Activated naive CD4-positive, alpha-beta T cell treated with anti-CD3 and anti-CD28 coated beads for 36 hours (primary cell): Measurements from ENCODE around the gene SPACA6. TPM values are rescaled to one million over a fixed set of nuclear protein-coding genes. Genes with fewer than 3 reads are reported as not detected.
"Not testable (repeated sequence)": the region's sequence is repeated elsewhere in the genome, so short reads cannot be mapped to it uniquely, and the experiment has no call there.

Experiments
- CTCF ChIA-PET: fragments of 350-600 bp; sonication (Branson Sonifier 250); formaldehyde crosslinking; loops from one replicate; lab custom pipeline; 2021; ENCODE audit warnings: antibody characterized with exemption; lab: Charles Lee
- DNase-seq: peaks from one replicate; pipeline ENCODE4 v3.0.0-alpha.2; 2020
- H3K27ac Mint-ChIP-seq: one replicate; pipeline ENCODE4 v1.8.0; 2021; ENCODE audit warnings: mild to moderate bottlenecking, mixed read lengths
- H3K27me3 Mint-ChIP-seq: one replicate; pipeline ENCODE4 v1.8.0; 2021; ENCODE audit warnings: low read depth, mixed read lengths
- H3K36me3 Mint-ChIP-seq: one replicate; pipeline ENCODE4 v1.8.0; 2021; ENCODE audit warnings: low read depth, mixed read lengths
- H3K4me1 Mint-ChIP-seq: one replicate; pipeline ENCODE4 v1.8.0; 2021; ENCODE audit warnings: low read depth, mixed read lengths
- H3K4me3 Mint-ChIP-seq: one replicate; pipeline ENCODE4 v1.8.0; 2021; ENCODE audit warnings: mild to moderate bottlenecking, moderate library complexity, mixed read lengths
- H3K9me3 Mint-ChIP-seq: one replicate; pipeline ENCODE4 v1.8.0; 2021; ENCODE audit warnings: mixed read lengths
- intact Hi-C: fragments of 100-400 bp; cut with micrococcal nuclease; formaldehyde crosslinking; loops from one replicate; pipeline ENCODE4 v1.15.1; 2023
- total RNA-seq, 2 experiments: library from RNA; stranded (reverse); gene quantifications; one replicate each; pipeline ENCODE4 v1.2.3, GENCODE V29; 2021

The SPACA6 gene
- total RNA-seq, 2 experiments from 2014 or later = 5.8 to 6.6 TPM

GRCh38 chr19:51664997-51665396 is 28.1 kb upstream of the SPACA6 start:
- H3K4me3 Mint-ChIP-seq = no peak overlapping the region
- H3K4me1 Mint-ChIP-seq = peaks cover 10% of the 10 kb centered on the region
- peaks cover 16% of the 10 kb centered on the region for H3K27me3 Mint-ChIP-seq
- CTCF ChIA-PET = no interaction called here
- H3K36me3 Mint-ChIP-seq = no peaks in the 10 kb centered on the region
- DNase-seq = no peak
- H3K27ac Mint-ChIP-seq = no peak overlapping the region
- intact Hi-C loops = loop anchor here (5.0 kb wide), 1 partner anchor 112 kb away; no protein-coding TSS in a partner anchor
- H3K9me3 Mint-ChIP-seq = no peaks in the 10 kb centered on the region

GRCh38 chr19:51668216-51668615 is 24.9 kb upstream of the SPACA6 start:
- CTCF ChIA-PET = interaction anchor here (1.3 kb wide), 1 partner anchor 11 kb away, joined by 8 read pairs; no protein-coding TSS in a partner anchor
- Mint-ChIP-seq H3K27ac (no peak overlapping the region), H3K36me3 (no peaks in the 10 kb centered on the region), H3K4me1 (peaks cover 10% of the 10 kb centered on the region), H3K9me3 (no peaks in the 10 kb centered on the region), H3K27me3 (peaks cover 10% of the 10 kb centered on the region), H3K4me3 (no peak overlapping the region)
- intact Hi-C loops = no loop called here
- DNase-seq = no peak

GRCh38 chr19:51675911-51676565 is 17.1 kb upstream of the SPACA6 start:
- not testable (repeated sequence) for H3K27ac Mint-ChIP-seq, H3K4me1 Mint-ChIP-seq

GRCh38 chr19:51676566-51677083 is 16.5 kb upstream of the SPACA6 start:
- CTCF ChIA-PET = interaction anchor here (1.0 to 2.6 kb wide), 5 partner anchors 16 to 234 kb away, joined by 3 to 6 read pairs (median 4); no protein-coding TSS in a partner anchor
- DNase-seq = peak; percentile 42
- Mint-ChIP-seq H3K36me3 (peaks cover 2% of the 10 kb centered on the region), H3K4me1 (peaks cover 10% of the 10 kb centered on the region), H3K4me3 (peak overlapping the region; percentile 46), H3K9me3 (peaks cover 4% of the 10 kb centered on the region), H3K27me3 (no peaks in the 10 kb centered on the region), H3K27ac (no peak overlapping the region)
- intact Hi-C loops = no loop called here

More at GRCh38 chr19:51675911-51676565, 17.1 kb upstream of the SPACA6 start:
- DNase-seq = peak; percentile 34
- H3K36me3 Mint-ChIP-seq, H3K4me3 Mint-ChIP-seq, H3K27me3 Mint-ChIP-seq, H3K9me3 Mint-ChIP-seq, intact Hi-C loops: not testable (repeated sequence)
- CTCF ChIA-PET = interaction anchor here (0.9 to 2.6 kb wide), 6 partner anchors 15 to 234 kb away, joined by 3 to 6 read pairs (median 4); no protein-coding TSS in a partner anchor

- H3K4me3 Mint-ChIP-seq = no peak overlapping the region
- DNase-seq = no peak
These were observed 12.7 kb upstream of the SPACA6 start for GRCh38 chr19:51680474-51680873.

DNA sequence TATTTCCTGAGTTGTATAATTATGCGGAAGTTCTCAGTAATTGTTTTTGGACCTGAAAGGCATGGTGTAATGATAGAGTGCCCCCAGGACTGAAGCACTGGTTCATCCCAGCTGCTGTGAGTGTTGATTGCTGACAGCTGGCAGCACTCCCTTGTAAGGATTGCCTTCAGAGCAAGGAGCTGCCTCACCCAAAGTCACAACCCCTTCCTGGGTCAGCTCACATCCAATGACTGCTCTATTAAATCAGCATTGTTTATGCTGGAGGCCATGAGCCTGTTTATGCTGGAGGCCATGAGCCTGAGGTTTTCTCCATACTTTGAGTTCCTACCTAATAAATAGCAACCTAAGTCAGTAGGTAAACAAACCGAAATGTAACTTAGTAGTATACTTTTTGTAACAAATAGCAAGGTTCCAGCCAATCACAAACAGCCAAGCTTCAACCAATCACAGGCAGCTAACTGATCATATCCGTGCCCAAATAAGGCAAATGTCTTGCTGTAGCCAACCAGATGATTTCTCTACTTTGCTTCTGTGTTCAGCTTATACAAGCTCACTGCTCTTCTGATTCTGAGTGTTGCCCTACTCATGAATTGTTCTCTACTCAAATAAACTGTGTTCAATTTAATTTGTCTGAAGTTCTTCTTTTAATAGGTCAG is 11.7 kb upstream of the SPACA6 start:
- CTCF ChIA-PET = no interaction called here
- no peak for DNase-seq
- Mint-ChIP-seq H3K9me3 (peaks cover 14% of the 10 kb centered on the region), H3K27me3 (no peaks in the 10 kb centered on the region), H3K4me1 (peaks cover 8% of the 10 kb centered on the region), H3K27ac (no peak overlapping the region), H3K36me3 (no peaks in the 10 kb centered on the region), H3K4me3 (no peak overlapping the region)
- intact Hi-C loops = no loop called here

More at GRCh38 chr19:51680474-51680873, 12.7 kb upstream of the SPACA6 start:
- H3K9me3 Mint-ChIP-seq = peaks cover 9% of the 10 kb centered on the region
- intact Hi-C loops = no loop called here
- H3K27me3 Mint-ChIP-seq = no peaks in the 10 kb centered on the region
- CTCF ChIA-PET = interaction anchor here (0.7 to 0.9 kb wide), 2 partner anchors 87 to 284 kb away, joined by 4 to 5 read pairs; no protein-coding TSS in a partner anchor
- H3K36me3 Mint-ChIP-seq = peaks cover 2% of the 10 kb centered on the region
- no peak overlapping the region for H3K27ac Mint-ChIP-seq
- peaks cover 10% of the 10 kb centered on the region for H3K4me1 Mint-ChIP-seq

DNA sequence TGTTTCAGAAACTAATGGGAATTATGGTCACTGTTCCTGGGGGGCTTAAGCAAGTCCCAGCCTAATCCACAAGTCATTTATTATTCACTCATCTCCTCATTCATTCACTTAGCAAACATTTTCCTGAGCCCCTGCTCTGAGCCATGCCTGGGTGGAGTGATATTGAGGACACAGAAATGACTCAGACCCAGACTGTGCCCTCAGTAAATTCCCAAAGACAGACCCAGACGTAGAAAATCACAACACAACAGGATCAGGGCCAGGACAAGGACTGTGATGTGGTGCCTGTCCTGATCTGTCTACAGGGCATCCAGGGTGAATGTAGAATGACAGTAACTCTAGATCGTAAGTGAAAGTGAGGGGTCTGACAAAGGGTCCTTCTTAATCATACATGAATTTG is 7.0 kb upstream of the SPACA6 start:
- intact Hi-C loops = no loop called here
- Mint-ChIP-seq H3K27ac (no peak overlapping the region), H3K27me3 (no peaks in the 10 kb centered on the region), H3K9me3 (peaks cover 12% of the 10 kb centered on the region), H3K4me3 (no peak overlapping the region), H3K4me1 (peaks cover 9% of the 10 kb centered on the region), H3K36me3 (no peaks in the 10 kb centered on the region)
- CTCF ChIA-PET = no interaction called here
- no peak for DNase-seq

GRCh38 chr19:51687791-51688670 is 5.1 kb upstream of the SPACA6 start:
- H3K9me3 Mint-ChIP-seq = peaks cover 12% of the 10 kb centered on the region
- no peak for DNase-seq
- peaks cover 12% of the 10 kb centered on the region for H3K4me1 Mint-ChIP-seq
- no peak overlapping the region for H3K27ac Mint-ChIP-seq
- H3K36me3 Mint-ChIP-seq = no peaks in the 10 kb centered on the region
- CTCF ChIA-PET = no interaction called here
- H3K4me3 Mint-ChIP-seq = peak overlapping the region; percentile 64
- intact Hi-C loops = no loop called here
- H3K27me3 Mint-ChIP-seq = no peaks in the 10 kb centered on the region

DNA sequence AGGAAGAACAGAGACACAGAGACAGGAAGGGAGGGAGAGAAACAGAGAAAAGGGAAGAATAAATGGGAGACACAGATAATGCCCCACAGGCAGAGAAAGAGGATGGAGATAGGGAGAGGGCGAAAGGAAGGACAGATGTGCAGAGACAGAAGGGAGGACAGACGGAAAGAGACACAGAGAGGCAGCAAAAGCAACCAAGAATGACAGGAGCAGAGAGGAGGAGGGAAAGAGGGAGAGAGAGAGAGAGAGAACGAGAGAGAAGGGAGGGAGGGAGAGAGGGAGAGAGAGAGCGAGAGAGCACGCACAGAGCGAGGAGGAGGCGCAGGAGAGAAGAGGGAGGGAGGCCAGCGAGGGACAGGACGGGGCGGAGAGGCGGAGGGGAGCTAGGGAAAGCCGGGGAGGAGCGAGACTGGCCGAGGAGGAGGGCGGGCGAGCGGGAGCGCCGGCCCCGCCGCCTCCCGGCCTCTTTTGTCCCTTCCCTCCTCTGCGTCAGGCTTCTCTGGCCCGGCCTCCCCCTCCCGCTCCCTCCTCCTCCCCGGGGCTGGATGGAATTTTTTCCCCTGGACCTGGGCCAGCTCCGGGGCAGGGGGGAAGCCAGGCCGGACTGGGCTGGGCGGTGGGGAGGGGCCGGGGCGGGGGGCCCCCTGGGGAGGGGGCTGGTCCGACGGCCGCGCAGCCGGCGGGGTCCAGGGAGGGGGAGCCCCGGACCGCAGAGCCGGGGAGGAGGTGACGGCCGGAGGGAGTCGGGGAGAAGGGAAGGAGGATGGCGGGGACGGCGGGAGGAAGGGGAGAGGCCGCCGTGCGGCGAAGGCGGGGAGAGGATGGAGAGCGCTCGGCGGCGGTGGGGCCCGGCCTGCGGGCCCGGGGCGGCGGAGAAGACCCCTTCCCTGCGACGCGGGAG is 4.2 kb upstream of the SPACA6 start:
- peaks cover 11% of the 10 kb centered on the region for H3K9me3 Mint-ChIP-seq
- DNase-seq = peak; percentile 44
- H3K4me3 Mint-ChIP-seq = peak overlapping the region; percentile 64
- CTCF ChIA-PET = no interaction called here
- H3K4me1 Mint-ChIP-seq = peaks cover 12% of the 10 kb centered on the region
- H3K27me3 Mint-ChIP-seq = no peaks in the 10 kb centered on the region
- intact Hi-C loops = no loop called here
- no peak overlapping the region for H3K27ac Mint-ChIP-seq
- no peaks in the 10 kb centered on the region for H3K36me3 Mint-ChIP-seq

DNA sequence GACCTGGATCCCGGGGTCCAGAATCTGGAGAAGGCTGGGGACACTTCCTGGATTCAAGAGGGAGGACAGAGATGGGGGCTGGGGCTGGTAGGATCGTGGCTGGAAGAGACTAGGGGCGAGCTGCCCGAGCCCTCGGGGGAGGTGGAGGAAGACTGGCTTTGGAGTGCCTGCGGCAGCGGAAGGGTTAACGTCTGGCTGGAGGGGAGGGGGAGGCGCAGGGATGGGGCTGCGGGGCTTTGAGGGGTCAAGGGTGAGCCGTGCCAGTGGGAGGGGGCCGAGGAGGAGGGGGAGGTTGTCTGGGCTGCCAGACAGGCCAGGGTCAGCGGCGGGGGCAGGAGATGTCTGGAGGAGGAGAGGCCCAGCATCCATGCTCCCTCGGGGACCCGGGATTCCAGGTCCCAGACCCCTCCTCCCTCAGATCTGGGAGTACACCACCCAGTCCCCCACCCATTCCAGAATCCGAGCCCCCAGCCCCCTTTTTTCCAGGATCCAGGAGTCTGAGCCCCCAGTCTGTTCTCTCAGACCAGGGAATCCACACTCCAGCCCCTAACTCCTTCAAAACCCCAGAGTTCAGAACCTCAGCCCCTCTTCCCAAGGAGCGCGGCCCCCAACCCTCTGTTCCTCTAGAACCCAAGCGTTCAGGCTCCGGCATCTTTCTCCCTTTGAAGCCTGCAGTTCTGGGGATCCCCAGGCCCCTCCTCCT is 3.2 kb upstream of the SPACA6 start:
- Mint-ChIP-seq H3K27me3 (no peaks in the 10 kb centered on the region), H3K27ac (peak overlapping the region; percentile 92), H3K9me3 (peaks cover 7% of the 10 kb centered on the region), H3K4me3 (peak overlapping the region; percentile 90), H3K4me1 (peaks cover 12% of the 10 kb centered on the region), H3K36me3 (no peaks in the 10 kb centered on the region)
- peak; percentile 32 for DNase-seq
- CTCF ChIA-PET = no interaction called here
- intact Hi-C loops = loop anchor here (1.0 kb wide), 1 partner anchor 14 kb away; no protein-coding TSS in a partner anchor
